Activated T-cell treated with anti-CD3 and anti-CD28 coated beads for 24 hours (primary cell): ENCODE data around the gene DCTPP1.
A peak's percentile ranks its signal among the peaks of the same experiment; 100 is the strongest.

Experiments
- DNase-seq: peaks from one replicate; pipeline ENCODE4 v3.0.0-alpha.2; 2020; ENCODE audit warnings: low read depth

DCTPP1 gene

DNA sequence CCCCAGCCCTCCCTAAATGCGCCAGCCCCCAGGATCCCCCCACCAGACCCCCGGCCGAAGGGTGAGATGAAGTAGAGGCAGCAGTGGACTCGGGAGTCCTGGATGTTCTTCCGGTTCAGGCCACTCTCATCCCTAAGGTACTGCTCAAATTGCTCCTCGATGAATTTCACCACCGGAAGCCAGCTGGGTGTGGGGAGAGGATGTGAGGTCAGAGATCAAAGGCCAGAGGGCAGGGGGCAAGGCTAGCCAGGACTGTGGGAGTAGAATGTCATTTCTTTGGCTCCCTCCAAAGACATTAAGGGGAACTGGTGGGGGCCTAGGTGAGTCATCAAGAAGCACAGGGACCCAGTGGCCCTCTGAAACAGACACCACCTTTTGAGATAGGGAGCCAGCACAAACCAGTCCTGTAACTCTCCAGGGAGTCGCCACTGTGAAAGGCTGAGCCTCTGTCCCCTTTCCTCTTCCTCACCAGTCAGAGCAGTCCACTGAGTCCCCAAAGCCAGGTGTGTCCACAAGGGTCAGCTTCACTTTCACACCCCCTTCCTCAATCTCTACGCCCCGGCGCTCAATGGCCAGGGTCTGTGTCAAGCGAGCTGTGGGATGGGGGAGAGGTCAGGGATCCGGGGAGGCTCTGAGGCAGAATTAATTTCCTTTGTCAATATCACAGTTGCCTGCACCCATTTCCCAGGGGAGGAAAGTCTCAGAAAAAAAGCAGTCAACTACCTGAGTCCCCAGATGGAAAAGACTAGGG is 48.4 kb downstream of the DCTPP1 start:
- no peak for DNase-seq

DNA sequence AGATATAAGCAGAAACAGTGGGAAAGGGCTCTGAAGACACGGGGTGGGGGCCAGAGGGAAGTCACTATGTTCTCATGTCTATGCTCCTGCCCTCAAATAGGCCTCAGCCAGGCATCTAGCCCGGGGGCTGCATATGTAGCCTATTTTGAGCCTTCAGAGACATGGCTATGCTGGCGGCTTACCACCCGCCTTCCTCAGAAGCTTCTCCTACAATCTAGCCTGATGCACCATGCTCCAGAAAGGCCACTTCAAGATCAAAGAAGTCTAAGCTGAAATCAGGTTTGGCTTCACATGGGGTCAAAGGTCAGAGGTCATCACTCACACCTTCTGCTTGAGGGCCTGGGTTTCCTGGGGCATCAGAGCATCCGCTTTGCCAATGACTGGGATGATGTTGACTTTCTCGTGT is 49.0 kb downstream of the DCTPP1 start:
- DNase-seq: no peak

DNA sequence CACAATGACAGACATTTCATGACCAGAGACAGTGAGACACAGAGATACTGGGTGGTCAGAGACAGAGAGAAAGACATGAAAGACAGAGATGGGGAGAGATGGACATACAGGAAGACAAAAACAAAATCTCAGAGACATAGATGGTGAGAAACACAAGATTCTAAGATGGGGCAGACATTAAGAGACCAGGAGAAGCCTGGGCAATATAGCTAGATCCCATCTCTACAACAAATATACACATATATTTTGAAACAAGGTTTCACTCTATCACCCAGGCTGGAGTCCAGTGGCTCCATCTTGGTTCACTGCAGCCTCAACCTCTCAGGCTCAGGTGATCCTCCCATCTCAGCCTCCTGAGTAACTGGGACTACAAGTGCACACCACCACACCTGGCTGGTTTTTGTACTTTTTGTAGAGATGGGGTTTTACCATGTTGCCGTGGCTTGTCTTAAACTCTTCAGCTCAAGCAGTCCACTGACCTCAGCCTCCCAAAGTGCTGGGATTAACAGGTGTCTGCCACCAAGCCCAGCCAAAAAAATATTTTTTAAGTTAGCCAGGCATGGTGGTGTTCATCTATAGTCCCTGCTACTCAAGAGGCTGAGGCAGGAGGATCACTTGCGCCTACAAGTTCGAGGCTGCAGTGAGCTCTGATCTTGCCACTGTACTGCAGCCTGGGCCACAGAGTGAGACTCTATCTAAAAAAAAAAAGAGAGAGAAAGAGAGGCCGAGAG is 49.6 kb downstream of the DCTPP1 start:
- no peak for DNase-seq

DNA sequence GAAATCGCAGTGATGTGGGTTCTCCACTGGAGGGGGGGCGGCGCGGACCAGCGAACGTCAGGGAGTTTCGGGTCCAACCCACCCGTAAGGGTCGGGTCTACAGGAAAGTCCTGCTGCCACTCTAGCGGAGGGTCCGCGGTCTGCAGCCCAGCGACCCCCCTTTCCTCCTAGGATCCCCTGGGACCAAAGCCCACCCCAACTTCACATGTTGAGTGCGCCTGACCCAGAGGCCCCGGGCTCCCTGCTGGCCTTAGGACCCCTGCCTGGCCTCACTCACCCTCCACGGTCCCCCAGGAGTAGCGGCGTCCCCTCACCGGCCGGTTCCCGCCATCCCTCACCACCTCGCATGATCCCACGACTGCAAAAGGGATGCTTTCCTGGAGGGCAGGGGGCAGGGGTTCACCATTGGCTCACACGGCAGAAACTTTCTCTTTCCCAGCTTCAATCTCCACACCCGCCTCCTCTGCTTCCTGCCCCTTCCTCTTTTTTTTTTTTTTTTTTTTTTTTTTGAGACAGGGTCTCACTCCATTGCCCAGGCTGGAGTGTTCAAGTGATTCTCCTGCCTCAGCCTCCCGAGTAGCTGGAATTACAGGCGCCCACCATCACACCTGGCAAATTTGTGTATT is 50.6 kb downstream of the DCTPP1 start:
- DNase-seq: no peak

DNA sequence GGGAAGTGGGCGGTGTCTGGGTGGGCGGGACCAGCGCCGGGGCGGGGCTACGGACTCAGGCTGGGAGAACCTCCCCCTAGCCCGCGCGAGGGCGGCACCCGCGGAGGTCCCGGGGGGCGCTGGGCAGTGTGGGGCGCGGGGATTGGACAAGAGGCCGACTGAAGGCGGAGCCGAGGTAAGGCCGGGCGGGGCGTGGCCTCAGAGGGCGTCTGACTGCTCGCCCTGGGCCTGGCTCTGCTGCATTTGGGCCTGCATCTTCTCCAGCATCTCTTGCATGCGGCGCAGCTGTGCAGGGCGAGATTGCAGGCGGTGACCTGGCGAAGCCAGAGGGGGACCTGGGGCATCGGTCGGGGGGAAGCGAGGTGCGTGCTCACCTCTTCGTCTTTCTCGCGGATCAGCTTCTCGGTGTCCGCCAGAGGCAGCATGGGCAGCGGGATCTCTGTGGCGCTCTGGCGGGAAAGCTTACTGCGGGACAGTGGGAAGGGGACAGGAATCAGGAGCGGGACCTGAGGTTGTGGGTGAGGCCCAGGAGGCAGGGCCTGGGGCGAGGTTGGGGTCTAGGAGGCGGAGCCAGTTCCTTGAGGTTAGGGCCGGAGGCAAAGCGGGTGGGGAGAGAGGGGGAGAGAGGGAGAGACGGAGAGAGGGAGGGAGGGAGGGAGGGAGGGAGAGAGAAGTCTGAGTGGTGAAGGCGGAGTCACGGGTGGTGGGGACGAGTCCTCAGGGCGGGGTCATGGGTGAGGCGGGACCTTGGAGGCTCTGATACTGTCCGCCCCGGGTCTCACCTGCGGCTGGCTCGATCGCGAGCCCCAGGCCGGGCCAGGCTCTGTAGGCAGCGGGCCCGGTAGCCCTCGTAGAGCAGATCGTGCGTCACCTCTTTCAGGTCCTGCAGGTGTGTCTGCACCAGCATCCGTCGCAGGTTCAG is 51.3 kb downstream of the DCTPP1 start:
- DNase-seq: peak; percentile 99

DNA sequence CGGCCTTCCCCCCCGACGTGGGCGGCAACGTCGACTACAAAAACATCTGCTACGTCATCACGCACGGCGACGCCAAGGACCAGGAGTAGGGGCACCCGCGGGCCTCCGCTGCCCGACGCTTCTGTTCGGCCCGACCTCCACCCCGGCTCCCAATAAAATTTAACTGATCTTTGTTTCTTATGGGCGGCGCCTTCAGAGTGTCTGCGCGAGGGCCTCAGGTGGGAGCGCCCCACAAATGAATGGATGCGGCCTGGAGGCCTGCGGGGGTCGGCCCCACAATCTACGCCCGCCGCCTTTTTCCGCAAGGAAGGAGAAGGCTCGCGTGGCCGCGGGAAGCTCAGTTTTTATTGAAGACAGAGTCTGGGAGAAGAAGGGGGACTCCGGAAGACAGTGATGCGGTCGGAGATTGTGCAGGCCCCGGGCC is 52.0 kb downstream of the DCTPP1 start:
- DNase-seq: peak; percentile 76

DNA sequence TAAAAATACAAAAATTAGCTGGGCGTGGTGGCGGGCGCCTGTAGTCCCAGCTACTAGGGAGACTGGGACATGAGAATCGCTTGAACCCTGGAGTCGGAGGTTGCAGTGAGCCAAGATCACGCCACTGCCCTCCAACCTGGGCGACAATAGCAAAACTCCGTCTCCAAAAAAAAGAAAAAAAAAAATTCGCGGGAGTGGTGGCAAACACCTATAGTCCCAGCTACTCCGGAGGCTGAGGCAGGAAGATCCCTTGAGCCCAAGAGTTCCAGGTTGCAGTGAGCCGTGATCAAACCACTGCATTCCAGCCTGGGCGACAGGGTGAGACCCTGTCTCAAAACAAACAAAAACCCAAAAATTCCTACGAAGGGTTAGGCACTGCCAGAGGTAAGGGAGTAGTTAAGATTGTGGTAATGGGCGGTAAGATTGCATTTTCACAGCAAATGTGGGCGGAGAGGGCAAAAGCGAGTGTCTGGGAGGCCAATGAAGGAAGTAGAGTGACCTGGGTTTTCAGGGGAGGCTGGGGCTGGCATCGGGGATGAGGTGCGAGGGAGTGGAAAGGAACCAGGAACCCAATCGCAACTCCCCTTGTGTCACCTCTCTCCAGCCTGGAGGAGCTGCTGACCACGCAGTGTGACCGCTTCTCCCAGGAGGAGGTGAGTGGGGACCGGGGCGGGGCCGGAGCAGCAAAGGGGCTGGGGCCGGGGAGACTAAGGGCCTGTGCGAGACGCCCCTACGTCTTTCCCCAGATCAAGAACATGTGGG is 52.6 kb downstream of the DCTPP1 start:
- no peak for DNase-seq

DNA sequence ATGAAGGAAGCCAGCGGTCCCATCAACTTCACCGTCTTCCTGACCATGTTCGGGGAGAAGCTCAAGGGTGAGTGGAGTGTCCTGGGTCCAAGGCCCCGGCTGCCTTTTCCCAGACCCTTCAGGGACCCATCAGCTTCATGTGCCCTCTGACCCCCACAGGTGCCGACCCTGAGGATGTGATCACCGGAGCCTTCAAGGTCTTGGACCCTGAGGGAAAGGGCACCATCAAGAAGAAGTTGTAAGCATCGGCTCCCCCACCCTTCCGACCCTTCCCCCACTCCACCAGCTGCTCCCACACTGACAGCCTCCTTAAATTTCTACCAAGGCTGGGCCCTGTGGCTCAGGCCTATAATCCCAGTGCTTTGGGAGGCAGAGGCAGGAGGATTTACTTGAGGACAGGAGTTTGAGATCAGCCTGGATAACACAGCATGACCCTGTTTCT is 53.3 kb downstream of the DCTPP1 start:
- no peak for DNase-seq

DNA sequence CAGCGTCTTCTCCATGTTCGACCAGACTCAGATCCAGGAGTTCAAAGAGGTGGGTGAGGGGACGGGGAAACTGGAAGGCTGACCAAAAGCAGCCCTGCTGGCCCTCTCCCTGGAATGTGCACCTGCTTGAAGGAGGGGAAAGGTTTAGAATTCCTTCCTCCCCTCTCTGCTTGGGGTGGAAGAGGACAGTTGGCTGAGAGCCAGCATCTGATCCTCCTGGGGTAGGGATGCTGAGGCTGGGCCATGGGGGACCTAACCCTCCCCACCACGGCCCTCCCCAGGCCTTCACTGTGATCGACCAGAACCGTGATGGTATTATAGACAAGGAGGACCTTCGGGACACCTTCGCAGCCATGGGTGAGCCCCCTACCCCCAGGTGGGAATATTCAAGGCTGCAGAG is 54.0 kb downstream of the DCTPP1 start:
- no peak for DNase-seq

DNA sequence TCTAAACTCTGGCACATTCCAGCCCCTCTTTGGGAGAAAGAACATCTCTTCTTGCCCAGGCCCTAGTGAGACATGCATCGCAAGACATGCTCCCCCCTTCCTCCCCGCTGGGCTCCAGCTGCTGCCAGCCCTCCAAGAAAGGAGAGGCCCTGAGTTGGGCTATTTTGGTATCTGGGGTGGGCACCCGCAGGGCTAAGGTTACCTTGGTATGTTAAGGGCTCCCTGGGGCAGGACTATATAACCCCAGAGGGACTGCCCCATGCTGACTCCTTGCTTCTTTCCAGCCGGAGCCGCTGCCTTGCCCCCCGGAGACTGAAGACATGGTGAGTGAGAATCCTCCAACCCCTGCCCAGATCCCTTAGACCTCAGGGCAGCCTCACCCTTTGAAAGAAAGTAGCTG is 55.3 kb downstream of the DCTPP1 start, which contains the start of gene MYL11:
MYL11 (plus strand) TSS at position 265 of the 400 bp plus-strand sequence; CDS start at position 321, 56 bp downstream.
- DNase-seq: no peak
